NT2/D1 (cell line): ENCODE data around the gene GBF1.

Experiments
- SUZ12 ChIP-seq: IDR thresholded peaks from 2 replicates; pipeline ENCODE4 v1.6.1; 2011; ENCODE audit not compliant: insufficient read length, insufficient read depth; ENCODE audit errors: extremely low read depth
- YY1 ChIP-seq: IDR thresholded peaks from 2 replicates; pipeline ENCODE4 v1.6.1; 2011; ENCODE audit not compliant: insufficient read length, insufficient read depth

DNA sequence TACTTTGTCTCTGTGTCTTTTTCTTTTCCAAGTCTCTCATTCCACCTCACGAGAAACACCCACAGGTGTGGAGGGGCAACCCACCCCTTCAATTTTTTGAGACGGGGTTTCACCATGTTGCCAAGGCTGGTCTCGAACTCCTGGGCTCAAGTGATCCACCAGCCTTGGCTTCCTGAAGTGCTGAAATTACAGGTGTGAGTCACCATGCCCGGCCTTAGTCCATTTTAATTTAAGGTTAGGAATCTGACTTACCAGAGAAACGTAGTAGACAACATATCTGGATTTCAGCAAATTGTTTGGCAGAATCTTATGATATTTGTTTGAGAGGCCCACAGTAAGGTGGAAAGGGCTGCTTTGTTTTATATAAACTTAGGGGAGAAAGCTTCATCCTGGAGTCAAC lies 147.0 kb downstream of the GBF1 start:
- TF ChIP-seq SUZ12 = no peak
- no peak for TF ChIP-seq YY1
